ENCODE data around the gene GAGE12C. TPM values are rescaled to one million over a fixed set of nuclear protein-coding genes. Genes with fewer than 3 reads are reported as not detected.
"Not testable (repeated sequence)": the region's sequence is repeated elsewhere in the genome, so short reads cannot be mapped to it uniquely, and the experiment has no call there.

GAGE12C gene, protein sequence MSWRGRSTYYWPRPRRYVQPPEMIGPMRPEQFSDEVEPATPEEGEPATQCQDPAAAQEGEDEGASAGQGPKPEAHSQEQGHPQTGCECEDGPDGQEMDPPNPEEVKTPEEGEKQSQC
- polyA plus RNA-seq (not detected in 2 replicates), polyA minus RNA-seq (not detected in 2 replicates)

DNA sequence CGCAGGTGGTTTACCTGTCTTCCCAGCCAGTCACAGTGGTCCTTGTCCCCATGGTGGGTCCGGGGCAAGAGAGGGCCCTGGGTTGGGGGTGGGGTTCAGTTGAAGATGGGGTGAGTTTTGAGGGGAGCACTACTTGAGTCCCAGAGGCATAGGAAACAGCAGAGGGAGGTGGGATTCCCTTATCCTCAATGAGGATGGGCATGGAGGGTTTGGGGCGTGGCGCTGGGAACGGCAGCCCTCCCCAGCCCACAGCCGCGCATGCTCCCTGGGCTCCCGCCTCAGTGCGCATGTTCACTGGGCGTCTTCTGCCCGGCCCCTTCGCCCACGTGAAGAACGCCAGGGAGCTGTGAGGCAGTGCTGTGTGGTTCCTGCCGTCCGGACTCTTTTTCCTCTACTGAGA, at the start of gene GAGE12C:
GAGE12C (plus strand) TSS at position 301 of the 400 bp plus-strand sequence. CDS start 1,155 bp downstream, outside the sequence.
- not testable (repeated sequence) for H3K4me2 ChIP-seq (ENCODE audit: low read length); H3K79me2 ChIP-seq (replicated peaks; ENCODE audit: insufficient read depth, low read length); H3K27ac ChIP-seq (ENCODE audit: low read length); H2AFZ ChIP-seq (ENCODE audit: low read depth, low read length); H3F3A ChIP-seq (ENCODE audit: insufficient read depth, low read length, poor library complexity, severe bottlenecking); H3K4me3 ChIP-seq (ENCODE audit: low read length); H3K36me3 ChIP-seq (ENCODE audit: insufficient read depth, low read length); H3K9me3 ChIP-seq (ENCODE audit: low read length); H3K9ac ChIP-seq (ENCODE audit: low read length); H4K20me1 ChIP-seq (ENCODE audit: insufficient read depth); H3K27me3 ChIP-seq (ENCODE audit: insufficient read depth, low read depth, low read length); H3K9me2 ChIP-seq (ENCODE audit: insufficient read depth, low read length)

DNA sequence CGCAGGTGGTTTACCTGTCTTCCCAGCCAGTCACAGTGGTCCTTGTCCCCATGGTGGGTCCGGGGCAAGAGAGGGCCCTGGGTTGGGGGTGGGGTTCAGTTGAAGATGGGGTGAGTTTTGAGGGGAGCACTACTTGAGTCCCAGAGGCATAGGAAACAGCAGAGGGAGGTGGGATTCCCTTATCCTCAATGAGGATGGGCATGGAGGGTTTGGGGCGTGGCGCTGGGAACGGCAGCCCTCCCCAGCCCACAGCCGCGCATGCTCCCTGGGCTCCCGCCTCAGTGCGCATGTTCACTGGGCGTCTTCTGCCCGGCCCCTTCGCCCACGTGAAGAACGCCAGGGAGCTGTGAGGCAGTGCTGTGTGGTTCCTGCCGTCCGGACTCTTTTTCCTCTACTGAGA, 9.5 kb downstream of the GAGE12C start, which contains the start of gene GAGE12D:
GAGE12D (plus strand) TSS at position 301 of the 400 bp plus-strand sequence. CDS start 1,155 bp downstream, outside the sequence.
- H3F3A ChIP-seq (ENCODE audit: insufficient read depth, low read length, poor library complexity, severe bottlenecking); H3K9ac ChIP-seq (ENCODE audit: low read length); H3K27me3 ChIP-seq (ENCODE audit: insufficient read depth, low read depth, low read length); H3K4me3 ChIP-seq (ENCODE audit: low read length); H3K36me3 ChIP-seq (ENCODE audit: insufficient read depth, low read length); H2AFZ ChIP-seq (ENCODE audit: low read depth, low read length); H4K20me1 ChIP-seq (ENCODE audit: insufficient read depth); H3K9me2 ChIP-seq (ENCODE audit: insufficient read depth, low read length); H3K79me2 ChIP-seq (replicated peaks; ENCODE audit: insufficient read depth, low read length); H3K9me3 ChIP-seq (ENCODE audit: low read length); H3K4me2 ChIP-seq (ENCODE audit: low read length); H3K27ac ChIP-seq (ENCODE audit: low read length): not testable (repeated sequence)

DNA sequence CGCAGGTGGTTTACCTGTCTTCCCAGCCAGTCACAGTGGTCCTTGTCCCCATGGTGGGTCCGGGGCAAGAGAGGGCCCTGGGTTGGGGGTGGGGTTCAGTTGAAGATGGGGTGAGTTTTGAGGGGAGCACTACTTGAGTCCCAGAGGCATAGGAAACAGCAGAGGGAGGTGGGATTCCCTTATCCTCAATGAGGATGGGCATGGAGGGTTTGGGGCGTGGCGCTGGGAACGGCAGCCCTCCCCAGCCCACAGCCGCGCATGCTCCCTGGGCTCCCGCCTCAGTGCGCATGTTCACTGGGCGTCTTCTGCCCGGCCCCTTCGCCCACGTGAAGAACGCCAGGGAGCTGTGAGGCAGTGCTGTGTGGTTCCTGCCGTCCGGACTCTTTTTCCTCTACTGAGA, 19.0 kb downstream of the GAGE12C start, which contains the start of gene GAGE12E:
GAGE12E (plus strand) TSS at position 301 of the 400 bp plus-strand sequence. CDS start 1,155 bp downstream, outside the sequence.
- H3K4me3 ChIP-seq (ENCODE audit: low read length); H4K20me1 ChIP-seq (ENCODE audit: insufficient read depth); H3K9me2 ChIP-seq (ENCODE audit: insufficient read depth, low read length); H3K27ac ChIP-seq (ENCODE audit: low read length); H3K27me3 ChIP-seq (ENCODE audit: insufficient read depth, low read depth, low read length); H3K9me3 ChIP-seq (ENCODE audit: low read length); H2AFZ ChIP-seq (ENCODE audit: low read depth, low read length); H3F3A ChIP-seq (ENCODE audit: insufficient read depth, low read length, poor library complexity, severe bottlenecking); H3K9ac ChIP-seq (ENCODE audit: low read length); H3K79me2 ChIP-seq (replicated peaks; ENCODE audit: insufficient read depth, low read length); H3K4me2 ChIP-seq (ENCODE audit: low read length); H3K36me3 ChIP-seq (ENCODE audit: insufficient read depth, low read length): not testable (repeated sequence)

DNA sequence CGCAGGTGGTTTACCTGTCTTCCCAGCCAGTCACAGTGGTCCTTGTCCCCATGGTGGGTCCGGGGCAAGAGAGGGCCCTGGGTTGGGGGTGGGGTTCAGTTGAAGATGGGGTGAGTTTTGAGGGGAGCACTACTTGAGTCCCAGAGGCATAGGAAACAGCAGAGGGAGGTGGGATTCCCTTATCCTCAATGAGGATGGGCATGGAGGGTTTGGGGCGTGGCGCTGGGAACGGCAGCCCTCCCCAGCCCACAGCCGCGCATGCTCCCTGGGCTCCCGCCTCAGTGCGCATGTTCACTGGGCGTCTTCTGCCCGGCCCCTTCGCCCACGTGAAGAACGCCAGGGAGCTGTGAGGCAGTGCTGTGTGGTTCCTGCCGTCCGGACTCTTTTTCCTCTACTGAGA, 28.6 kb downstream of the GAGE12C start, which contains the start of gene GAGE12F:
GAGE12F (plus strand) TSS at position 301 of the 400 bp plus-strand sequence. CDS start 1,155 bp downstream, outside the sequence.
- not testable (repeated sequence) for H3K79me2 ChIP-seq (replicated peaks; ENCODE audit: insufficient read depth, low read length); H3K27ac ChIP-seq (ENCODE audit: low read length); H3F3A ChIP-seq (ENCODE audit: insufficient read depth, low read length, poor library complexity, severe bottlenecking); H3K9me2 ChIP-seq (ENCODE audit: insufficient read depth, low read length); H3K4me3 ChIP-seq (ENCODE audit: low read length); H3K36me3 ChIP-seq (ENCODE audit: insufficient read depth, low read length); H3K27me3 ChIP-seq (ENCODE audit: insufficient read depth, low read depth, low read length); H3K9me3 ChIP-seq (ENCODE audit: low read length); H3K4me2 ChIP-seq (ENCODE audit: low read length); H4K20me1 ChIP-seq (ENCODE audit: insufficient read depth); H2AFZ ChIP-seq (ENCODE audit: low read depth, low read length); H3K9ac ChIP-seq (ENCODE audit: low read length)

DNA sequence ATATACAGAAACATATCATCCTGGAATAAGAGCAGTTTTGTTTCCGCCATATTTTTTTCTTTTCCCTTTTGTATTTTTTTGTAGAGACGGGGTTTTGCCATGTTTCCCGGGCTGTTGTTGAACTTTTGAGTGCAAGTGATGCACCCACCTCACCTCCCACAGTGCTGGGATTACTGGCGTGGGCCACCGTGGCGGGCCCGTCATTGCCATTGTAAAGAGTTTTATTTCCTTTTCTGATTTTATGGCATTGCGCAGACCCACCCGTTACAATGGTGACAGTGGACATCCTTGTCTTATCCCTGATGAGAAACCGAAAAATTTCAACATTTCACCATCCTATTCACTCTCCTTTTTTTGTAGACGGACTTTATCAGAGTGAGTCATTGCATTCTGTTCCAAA, 36.8 kb downstream of the GAGE12C start:
- not testable (repeated sequence) for H3K9me2 ChIP-seq (ENCODE audit: insufficient read depth, low read length); H3K4me2 ChIP-seq (ENCODE audit: low read length); H2AFZ ChIP-seq (ENCODE audit: low read depth, low read length); H3K79me2 ChIP-seq (replicated peaks; ENCODE audit: insufficient read depth, low read length); H3K4me3 ChIP-seq (ENCODE audit: low read length); H3K9ac ChIP-seq (ENCODE audit: low read length); H4K20me1 ChIP-seq (ENCODE audit: insufficient read depth); H3K27ac ChIP-seq (ENCODE audit: low read length); H3K27me3 ChIP-seq (ENCODE audit: insufficient read depth, low read depth, low read length); H3F3A ChIP-seq (ENCODE audit: insufficient read depth, low read length, poor library complexity, severe bottlenecking); H3K9me3 ChIP-seq (ENCODE audit: low read length); H3K36me3 ChIP-seq (ENCODE audit: insufficient read depth, low read length)

DNA sequence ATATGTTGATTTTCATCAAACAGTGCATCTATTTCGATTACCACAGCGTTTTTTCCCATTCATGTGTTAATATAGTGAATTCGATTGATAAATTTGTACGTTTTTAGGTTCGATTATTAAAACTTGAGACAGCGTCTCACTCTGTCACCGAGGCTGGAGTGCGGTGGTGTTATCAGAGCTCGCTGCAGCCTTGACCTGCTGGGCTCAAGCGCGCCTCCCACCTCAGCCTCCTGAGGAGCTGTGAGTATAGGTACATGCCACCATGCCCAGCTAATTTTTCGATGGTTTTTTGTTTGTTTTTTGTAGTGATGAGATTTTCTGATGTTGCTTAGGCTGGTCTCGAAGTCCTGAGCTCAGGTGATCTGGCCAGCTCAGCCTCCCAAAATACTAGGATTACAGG, 37.2 kb downstream of the GAGE12C start:
- H3K9me2 ChIP-seq (ENCODE audit: insufficient read depth, low read length); H3K9ac ChIP-seq (ENCODE audit: low read length); H3K36me3 ChIP-seq (ENCODE audit: insufficient read depth, low read length); H2AFZ ChIP-seq (ENCODE audit: low read depth, low read length); H3K9me3 ChIP-seq (ENCODE audit: low read length); H3K27me3 ChIP-seq (ENCODE audit: insufficient read depth, low read depth, low read length); H3K27ac ChIP-seq (ENCODE audit: low read length); H3F3A ChIP-seq (ENCODE audit: insufficient read depth, low read length, poor library complexity, severe bottlenecking); H3K79me2 ChIP-seq (replicated peaks; ENCODE audit: insufficient read depth, low read length); H3K4me2 ChIP-seq (ENCODE audit: low read length); H3K4me3 ChIP-seq (ENCODE audit: low read length); H4K20me1 ChIP-seq (ENCODE audit: insufficient read depth): not testable (repeated sequence)

DNA sequence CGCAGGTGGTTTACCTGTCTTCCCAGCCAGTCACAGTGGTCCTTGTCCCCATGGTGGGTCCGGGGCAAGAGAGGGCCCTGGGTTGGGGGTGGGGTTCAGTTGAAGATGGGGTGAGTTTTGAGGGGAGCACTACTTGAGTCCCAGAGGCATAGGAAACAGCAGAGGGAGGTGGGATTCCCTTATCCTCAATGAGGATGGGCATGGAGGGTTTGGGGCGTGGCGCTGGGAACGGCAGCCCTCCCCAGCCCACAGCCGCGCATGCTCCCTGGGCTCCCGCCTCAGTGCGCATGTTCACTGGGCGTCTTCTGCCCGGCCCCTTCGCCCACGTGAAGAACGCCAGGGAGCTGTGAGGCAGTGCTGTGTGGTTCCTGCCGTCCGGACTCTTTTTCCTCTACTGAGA, 38.1 kb downstream of the GAGE12C start, which contains the start of gene GAGE12G:
GAGE12G (plus strand) TSS at position 301 of the 400 bp plus-strand sequence. CDS start 1,155 bp downstream, outside the sequence.
- not testable (repeated sequence) for H3F3A ChIP-seq (ENCODE audit: insufficient read depth, low read length, poor library complexity, severe bottlenecking); H3K27ac ChIP-seq (ENCODE audit: low read length); H4K20me1 ChIP-seq (ENCODE audit: insufficient read depth)

DNA sequence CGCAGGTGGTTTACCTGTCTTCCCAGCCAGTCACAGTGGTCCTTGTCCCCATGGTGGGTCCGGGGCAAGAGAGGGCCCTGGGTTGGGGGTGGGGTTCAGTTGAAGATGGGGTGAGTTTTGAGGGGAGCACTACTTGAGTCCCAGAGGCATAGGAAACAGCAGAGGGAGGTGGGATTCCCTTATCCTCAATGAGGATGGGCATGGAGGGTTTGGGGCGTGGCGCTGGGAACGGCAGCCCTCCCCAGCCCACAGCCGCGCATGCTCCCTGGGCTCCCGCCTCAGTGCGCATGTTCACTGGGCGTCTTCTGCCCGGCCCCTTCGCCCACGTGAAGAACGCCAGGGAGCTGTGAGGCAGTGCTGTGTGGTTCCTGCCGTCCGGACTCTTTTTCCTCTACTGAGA, 47.7 kb downstream of the GAGE12C start, which contains the start of gene GAGE12H:
GAGE12H (plus strand) TSS at position 301 of the 400 bp plus-strand sequence. CDS start 1,155 bp downstream, outside the sequence.
- not testable (repeated sequence) for H3K9me2 ChIP-seq (ENCODE audit: insufficient read depth, low read length); H4K20me1 ChIP-seq (ENCODE audit: insufficient read depth); H3K36me3 ChIP-seq (ENCODE audit: insufficient read depth, low read length); H3K9ac ChIP-seq (ENCODE audit: low read length); H3K4me2 ChIP-seq (ENCODE audit: low read length); H3K27me3 ChIP-seq (ENCODE audit: insufficient read depth, low read depth, low read length); H3K9me3 ChIP-seq (ENCODE audit: low read length); H3K79me2 ChIP-seq (replicated peaks; ENCODE audit: insufficient read depth, low read length); H2AFZ ChIP-seq (ENCODE audit: low read depth, low read length); H3F3A ChIP-seq (ENCODE audit: insufficient read depth, low read length, poor library complexity, severe bottlenecking); H3K4me3 ChIP-seq (ENCODE audit: low read length); H3K27ac ChIP-seq (ENCODE audit: low read length)

More for the DNA sequence above, 38.1 kb downstream of the GAGE12C start, which contains the start of gene GAGE12G:
- not testable (repeated sequence) for H3K4me2 ChIP-seq (ENCODE audit: low read length); H3K27me3 ChIP-seq (ENCODE audit: insufficient read depth, low read depth, low read length); H3K79me2 ChIP-seq (replicated peaks; ENCODE audit: insufficient read depth, low read length); H3K9me2 ChIP-seq (ENCODE audit: insufficient read depth, low read length); H2AFZ ChIP-seq (ENCODE audit: low read depth, low read length); H3K9me3 ChIP-seq (ENCODE audit: low read length); H3K4me3 ChIP-seq (ENCODE audit: low read length); H3K36me3 ChIP-seq (ENCODE audit: insufficient read depth, low read length); H3K9ac ChIP-seq (ENCODE audit: low read length)

All from neural cell (in vitro differentiated cells).